MCF 10A (cell line): ENCODE data around the gene PDCD7. TPM values are rescaled to one million over a fixed set of nuclear protein-coding genes. Genes with fewer than 3 reads are reported as not detected.

ENCODE experiments used
- BruUV-seq: library from RNA; stranded (reverse); fragments of 400-500 nt; replicated peaks from 2 replicates; lab custom pipeline; 2021; lab: Mats Ljungman, UMichigan
- CTCF ChIA-PET: fragments of 300-600 bp; sonication (Branson Sonifier 250); formaldehyde crosslinking; extraction: SDS; loops from one replicate; lab custom pipeline; 2021; ENCODE audit warnings: antibody characterized with exemption, inconsistent platforms; lab: Yijun Ruan, JAX
- POLR2A ChIA-PET: fragments of 300-600, 350-650 bp; sonication (Branson Sonifier 250); formaldehyde crosslinking; extraction: SDS; loops from one replicate; lab custom pipeline; 2020; ENCODE audit warnings: antibody characterized with exemption, inconsistent platforms; lab: Yijun Ruan, JAX
- DNase-seq: peaks from one replicate; pipeline ENCODE4 v3.0.0-alpha.2; 2018; ENCODE audit not compliant: unreplicated experiment
- H3K27ac Mint-ChIP-seq: one replicate; pipeline ENCODE4 v1.8.0; 2022; ENCODE audit warnings: mild to moderate bottlenecking, low read depth, mixed read lengths; ENCODE audit not compliant: unreplicated experiment
- H3K27me3 Mint-ChIP-seq: one replicate; pipeline ENCODE4 v1.8.0; 2022; ENCODE audit warnings: mixed read lengths; ENCODE audit not compliant: insufficient read depth, unreplicated experiment
- H3K36me3 Mint-ChIP-seq: one replicate; pipeline ENCODE4 v1.8.0; 2022; ENCODE audit warnings: mild to moderate bottlenecking, moderate library complexity, mixed read lengths; ENCODE audit not compliant: insufficient read depth, unreplicated experiment
- H3K4me1 Mint-ChIP-seq: one replicate; pipeline ENCODE4 v1.8.0; 2022; ENCODE audit warnings: mixed read lengths; ENCODE audit not compliant: insufficient read depth, unreplicated experiment
- H3K4me3 Mint-ChIP-seq: one replicate; pipeline ENCODE4 v1.8.0; 2022; ENCODE audit warnings: mild to moderate bottlenecking, moderate library complexity, mixed read lengths; ENCODE audit not compliant: unreplicated experiment
- H3K9me3 Mint-ChIP-seq: one replicate; pipeline ENCODE4 v1.8.0; 2022; ENCODE audit warnings: mixed read lengths; ENCODE audit not compliant: unreplicated experiment
- CTCF ChIP-seq: fragments of 200-600 bp; IDR thresholded peaks from one replicate; pipeline ENCODE4 v1.8.0; 2022; ENCODE audit warnings: antibody characterized with exemption, mild to moderate bottlenecking; ENCODE audit not compliant: unreplicated experiment
- intact Hi-C: fragments of 100-400 bp; cut with micrococcal nuclease; formaldehyde crosslinking; loops from 2 replicates; pipeline ENCODE4 v1.14.1; 2022
- total RNA-seq: library from RNA; stranded (reverse); gene quantifications from 2 replicates; pipeline ENCODE4 v1.2.3, GENCODE V29; 2022

PDCD7 gene
- total RNA-seq, 1 experiment from 2014 or later, result 26.3 TPM

- H3K36me3 Mint-ChIP-seq, result no peaks in the 10 kb centered on the region
- H3K9me3 Mint-ChIP-seq, result no peaks in the 10 kb centered on the region
- intact Hi-C loops, result no loop called here
- POLR2A ChIA-PET, result no interaction called here
- TF ChIP-seq CTCF, result no peak
- no peak for DNase-seq
- peaks cover 6% of the 10 kb centered on the region for H3K4me1 Mint-ChIP-seq
- H3K27me3 Mint-ChIP-seq, result peaks cover 35% of the 10 kb centered on the region
- no peak overlapping the region for H3K27ac Mint-ChIP-seq
- no peak overlapping the region for H3K4me3 Mint-ChIP-seq
- CTCF ChIA-PET, result interaction anchor here (0.6 to 1.9 kb wide), 5 partner anchors 13 to 111 kb away, joined by 3 to 5 read pairs (median 4); no protein-coding TSS in a partner anchor
- no TSS peak for BruUV-seq
Measured at GRCh38 chr15:65069179-65069578, 64.4 kb downstream of the PDCD7 start.

- H3K9me3 Mint-ChIP-seq, result no peaks in the 10 kb centered on the region
- intact Hi-C loops, result no loop called here
- POLR2A ChIA-PET, result no interaction called here
- TF ChIP-seq CTCF, result no peak
- H3K27me3 Mint-ChIP-seq, result peaks cover 35% of the 10 kb centered on the region
- no peak overlapping the region for H3K27ac Mint-ChIP-seq
- no TSS peak for BruUV-seq
- H3K4me1 Mint-ChIP-seq, result peaks cover 6% of the 10 kb centered on the region
- DNase-seq, result no peak
- H3K4me3 Mint-ChIP-seq, result no peak overlapping the region
- H3K36me3 Mint-ChIP-seq, result no peaks in the 10 kb centered on the region
- CTCF ChIA-PET, result interaction anchor here (0.6 to 1.9 kb wide), 2 partner anchors 14 to 17 kb away, joined by 3 to 4 read pairs; no protein-coding TSS in a partner anchor
Measured at GRCh38 chr15:65068403-65068788, 65.2 kb downstream of the PDCD7 start.

GRCh38 chr15:65067645-65068402 is 65.8 kb downstream of the PDCD7 start, which contains the start of gene RASL12:
TSS of gene RASL12 (minus strand) at chr15:65067991. CDS start at chr15:65067835, 156 bp downstream.
- H3K9me3 Mint-ChIP-seq, result no peaks in the 10 kb centered on the region
- no peak for TF ChIP-seq CTCF
- no TSS peak for BruUV-seq
- H3K27me3 Mint-ChIP-seq, result peaks cover 35% of the 10 kb centered on the region
- no peak within 1 kb of the TSS for H3K4me3 Mint-ChIP-seq
- peaks cover 6% of the 10 kb centered on the region for H3K4me1 Mint-ChIP-seq
- CTCF ChIA-PET, result interaction anchor here (0.6 to 1.9 kb wide), 4 partner anchors 8 to 42 kb away, joined by 3 to 4 read pairs (median 4); partner anchors contain the start of gene KBTBD13
- H3K27ac Mint-ChIP-seq, result no peak within 1 kb of the TSS
- no peak for DNase-seq
- POLR2A ChIA-PET, result no interaction called here
- intact Hi-C loops, result no loop called here
- H3K36me3 Mint-ChIP-seq, result no peaks in the 10 kb centered on the region

Other genes starting within 250 kb of the PDCD7 start
- 0.16 and 0.66 TPM in 2 replicates for gene ANKDD1A, start 221.9 kb downstream of the PDCD7 start, total RNA-seq
- gene SPG21, start 143.9 kb downstream of the PDCD7 start, total RNA-seq, result 63.1 and 70.4 TPM in 2 replicates
- 14.9 and 15.9 TPM in 2 replicates for gene MTFMT, start 104.2 kb downstream of the PDCD7 start, total RNA-seq
- not detected in 2 replicates for gene SLC51B, start 88.4 kb downstream of the PDCD7 start, total RNA-seq
- gene RASL12, start 65.8 kb downstream of the PDCD7 start, total RNA-seq, result not detected in 2 replicates
- not detected in 2 replicates for gene KBTBD13, start 57.1 kb downstream of the PDCD7 start, total RNA-seq
- 3.0 and 3.5 TPM in 2 replicates for gene UBAP1L, start 18.6 kb downstream of the PDCD7 start, total RNA-seq
- 47.9 and 48.9 TPM in 2 replicates for gene CLPX, start 51.5 kb upstream of the PDCD7 start, total RNA-seq
- not detected in 2 replicates for gene CILP, start 77.7 kb upstream of the PDCD7 start, total RNA-seq
- 5.9 and 6.1 TPM in 2 replicates for gene PARP16, start 153.1 kb upstream of the PDCD7 start, total RNA-seq
- not detected in 2 replicates for gene RNU5A-1, start 162.2 kb upstream of the PDCD7 start, total RNA-seq
- not detected in 2 replicates for gene RNU5B-1, start 170.9 kb upstream of the PDCD7 start, total RNA-seq
- not detected in 2 replicates for gene IGDCC3, start 244.2 kb upstream of the PDCD7 start, total RNA-seq